HTR-8/SVneo (cell line): Measurements from ENCODE around the gene KIF26B.

ENCODE experiments used
- DNase-seq: peaks from one replicate; pipeline ENCODE4 v3.0.0; 2011; ENCODE audit warnings: low spot score, mixed read lengths; ENCODE audit not compliant: insufficient read length
- FAIRE-seq: peaks from 2 replicates; lab custom pipeline; 2011; peaks lifted over from hg19 to GRCh38; lab: Jason Lieb, UNC

Gene KIF26B

DNA sequence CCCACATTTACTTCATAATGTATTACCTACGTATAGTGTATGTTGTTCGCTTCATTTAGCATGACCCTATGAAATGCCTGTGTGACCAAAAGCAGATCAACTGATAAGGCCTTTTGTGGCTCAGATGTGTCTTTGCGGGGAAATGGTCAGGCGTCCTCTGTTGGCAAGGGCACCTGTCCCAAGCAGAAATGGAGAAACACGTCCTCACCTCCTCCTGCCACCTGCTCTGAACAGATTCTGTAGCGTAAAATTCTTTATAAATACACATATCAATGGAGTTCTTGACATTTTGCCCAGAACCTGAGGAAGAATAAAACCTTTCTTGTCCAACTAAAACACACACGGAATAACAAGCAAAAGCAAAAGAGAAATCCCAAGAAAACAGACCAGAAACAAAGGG, 417.9 kb downstream of the KIF26B start:
- FAIRE-seq: no peak
- no peak for DNase-seq

DNA sequence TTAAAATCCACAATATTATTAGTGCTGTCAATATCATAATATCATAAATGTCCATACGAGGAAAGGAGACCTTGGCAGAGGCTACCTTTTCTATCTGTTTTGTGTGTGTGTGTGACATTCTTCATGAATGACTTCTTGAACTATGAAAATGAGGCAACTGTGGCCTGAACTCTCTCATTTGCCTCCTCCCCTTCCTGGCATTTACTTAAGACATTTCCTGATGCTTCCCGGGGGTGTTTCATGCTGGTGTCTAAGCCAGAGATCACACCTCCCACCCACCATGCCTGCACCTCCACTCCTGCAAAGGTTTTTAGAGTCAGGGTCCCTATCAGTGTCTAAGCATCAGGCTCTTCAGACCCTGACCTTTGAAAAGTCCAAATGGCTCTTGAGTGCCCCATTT, 420.9 kb downstream of the KIF26B start:
- FAIRE-seq (no peak), DNase-seq (no peak)

DNA sequence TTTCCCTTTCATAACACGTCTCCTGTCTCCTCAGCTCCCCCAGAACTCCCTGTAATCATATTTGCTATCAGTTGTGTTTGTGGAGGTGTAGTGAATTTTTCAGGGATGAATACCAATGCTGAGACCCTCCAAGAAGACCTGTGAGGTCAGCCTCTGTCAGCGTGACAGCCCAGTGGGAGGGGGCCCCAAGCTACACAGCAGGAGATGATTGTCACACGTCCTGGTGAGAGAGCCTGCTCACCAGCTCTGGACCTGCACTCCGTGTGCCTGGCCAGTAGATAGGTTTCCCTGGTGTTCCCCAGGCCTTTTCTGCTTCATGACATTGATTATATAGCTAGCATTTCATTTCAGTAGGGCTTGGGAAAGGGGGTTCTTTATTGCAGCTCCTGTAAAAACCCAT, 421.5 kb downstream of the KIF26B start:
- FAIRE-seq (no peak), DNase-seq (no peak)

DNA sequence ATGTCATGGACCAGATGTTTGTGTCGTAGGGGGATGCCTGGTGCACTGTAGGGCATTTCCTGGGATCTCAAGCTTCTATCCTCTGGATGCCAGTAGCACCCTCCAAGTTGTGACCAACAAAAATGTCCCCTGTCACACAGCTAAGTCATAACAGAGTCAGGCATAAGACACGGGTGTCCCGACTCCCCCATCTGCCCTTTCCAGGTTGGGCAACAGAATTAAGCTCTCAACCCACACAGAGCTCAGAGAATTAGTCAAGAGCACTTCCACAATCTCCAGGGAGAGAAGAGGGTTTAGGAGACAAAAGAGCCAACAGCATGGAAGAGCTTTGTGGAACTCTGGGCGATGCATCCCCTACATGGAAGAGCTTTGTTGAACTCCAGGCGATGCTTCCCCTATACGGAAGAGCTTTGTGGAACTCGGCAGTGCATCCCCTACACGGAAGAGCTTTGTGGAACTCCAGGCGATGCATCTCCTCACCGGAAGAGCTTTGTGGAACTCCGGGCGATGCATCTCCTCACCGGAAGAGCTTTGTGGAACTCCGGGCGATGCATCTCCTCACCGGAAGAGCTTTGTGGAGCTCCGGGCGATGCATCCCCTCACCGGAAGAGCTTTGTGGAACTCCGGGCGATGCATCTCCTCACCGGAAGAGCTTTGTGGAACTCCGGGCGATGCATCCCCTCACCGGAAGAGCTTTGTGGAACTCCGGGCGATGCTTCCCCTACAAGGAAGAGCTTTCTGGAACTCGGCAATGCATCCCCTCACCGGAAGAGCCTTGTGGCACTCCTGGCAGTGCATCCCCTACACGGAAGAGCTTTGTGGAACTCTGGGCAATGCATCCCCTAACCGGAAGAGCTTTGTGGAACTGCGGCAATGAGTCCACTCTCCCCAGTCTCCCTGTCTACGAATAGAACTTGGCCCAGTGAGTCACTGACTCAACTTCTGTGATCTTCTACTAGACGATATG, 422.7 kb downstream of the KIF26B start:
- FAIRE-seq: no peak
- no peak for DNase-seq

DNA sequence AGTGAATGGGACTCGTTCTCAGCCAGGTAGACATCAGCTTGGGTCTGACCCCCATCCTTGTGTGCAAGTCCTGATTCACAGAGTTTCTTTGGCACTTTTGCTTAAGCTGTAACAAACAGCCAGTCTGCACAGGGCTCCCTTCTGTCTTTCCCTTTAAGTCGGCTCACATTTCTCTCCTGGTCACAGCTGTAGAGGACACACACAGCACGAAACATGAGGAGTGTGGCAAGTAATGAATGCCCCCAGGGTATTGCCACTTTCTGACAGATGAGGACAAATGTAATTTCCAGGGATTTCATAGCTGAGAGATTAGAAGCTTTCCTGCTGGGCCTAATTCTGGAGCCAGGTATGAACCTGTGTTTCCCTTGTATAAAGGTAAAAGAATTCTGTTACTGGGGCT, 423.5 kb downstream of the KIF26B start:
- DNase-seq: no peak
- FAIRE-seq: no peak

DNA sequence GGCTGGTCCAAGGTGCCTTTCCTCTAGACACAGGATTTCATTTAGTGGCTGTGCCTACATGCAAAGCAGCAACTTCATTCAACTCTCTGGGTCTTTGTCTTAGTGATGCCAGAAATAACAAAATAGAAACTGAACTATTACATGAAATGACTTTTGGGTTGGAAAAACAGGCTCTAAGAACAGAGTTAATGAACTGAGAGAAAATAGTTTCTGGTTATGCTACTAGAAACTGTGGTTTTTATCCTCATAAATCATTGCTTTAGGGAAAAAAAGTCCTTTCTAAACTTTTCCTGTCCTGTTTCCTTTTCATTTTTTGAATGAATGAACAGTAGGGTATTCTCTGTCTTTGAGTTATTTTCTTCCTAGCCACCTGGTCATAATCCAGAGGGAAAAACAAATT, 424.0 kb downstream of the KIF26B start:
- no peak for DNase-seq
- no peak for FAIRE-seq

DNA sequence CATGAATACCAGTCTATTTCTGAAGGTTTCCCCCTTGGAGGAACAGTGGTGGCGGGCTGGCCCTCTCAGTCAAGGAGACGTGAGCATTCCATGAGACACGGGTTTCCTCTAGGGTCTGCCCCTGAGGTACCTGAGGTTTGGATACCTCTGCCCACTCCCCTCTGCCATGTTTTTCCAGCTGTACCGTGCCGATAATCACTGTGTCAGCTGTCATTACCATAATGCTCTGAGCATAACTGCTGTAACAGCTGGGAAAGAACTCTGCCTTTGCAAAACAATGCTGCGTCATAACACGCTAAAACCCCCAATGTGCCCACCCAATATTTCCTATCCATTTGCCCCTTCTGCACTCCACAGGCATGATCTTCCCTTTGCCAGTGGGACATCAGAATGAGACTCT, 425.1 kb downstream of the KIF26B start:
- DNase-seq: no peak
- FAIRE-seq: no peak

DNA sequence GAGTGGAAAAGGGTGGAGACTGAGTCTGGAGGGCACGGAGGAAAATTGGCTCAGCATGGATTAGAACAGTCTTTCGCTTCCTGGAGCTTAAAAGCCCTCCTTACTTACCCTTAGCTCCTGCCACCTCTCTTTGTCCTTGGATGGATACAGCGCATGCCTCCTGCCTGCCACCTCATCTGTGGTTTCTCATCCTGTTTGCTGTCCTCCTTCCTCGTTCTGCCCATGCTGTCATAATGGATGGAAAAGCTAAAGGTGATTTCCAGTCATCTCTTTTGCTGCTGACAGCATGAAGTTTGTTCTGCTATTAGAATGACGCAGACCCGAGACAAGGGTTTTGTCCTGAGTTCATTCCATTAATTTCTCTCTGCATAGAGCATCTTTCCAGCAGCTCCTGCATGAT, 425.9 kb downstream of the KIF26B start:
- FAIRE-seq: no peak
- DNase-seq: no peak

DNA sequence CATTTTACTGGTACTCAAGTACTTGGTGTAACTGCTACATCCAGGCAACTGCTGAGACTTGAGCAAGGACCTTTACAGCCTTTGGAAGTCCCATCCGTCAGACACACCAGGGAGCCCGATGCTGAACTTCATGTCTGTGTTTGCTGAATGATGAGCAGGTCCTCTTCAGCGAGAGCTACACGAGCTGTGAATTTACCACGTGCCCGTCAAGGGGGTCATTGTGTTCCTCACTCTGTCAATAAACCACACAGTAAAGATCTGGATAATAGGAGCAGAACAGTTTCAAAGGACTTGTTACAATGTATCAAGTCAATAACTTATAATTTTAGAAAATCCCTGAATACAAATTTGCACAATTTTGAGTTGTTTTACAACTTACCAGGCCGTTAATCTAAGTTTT, 427.2 kb downstream of the KIF26B start:
- no peak for FAIRE-seq
- no peak for DNase-seq

DNA sequence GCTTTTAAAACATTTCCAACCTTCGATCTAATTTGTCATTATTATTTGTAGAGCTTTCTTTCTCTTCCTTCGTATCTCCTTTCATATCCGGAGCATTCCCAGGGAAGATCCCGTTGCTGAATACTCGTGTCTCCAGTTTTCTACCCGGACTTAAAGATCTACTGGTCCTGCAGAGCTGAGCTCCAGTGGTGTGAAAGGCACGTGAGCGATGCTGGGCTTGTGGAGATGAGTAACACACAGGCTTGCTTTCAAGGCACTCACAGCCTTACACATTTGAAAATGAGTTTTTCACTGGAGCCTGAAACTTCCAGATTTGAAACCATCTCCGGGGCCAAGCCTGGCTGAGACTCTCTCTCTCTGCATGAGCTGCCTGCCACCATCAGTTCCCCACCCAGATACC, 428.3 kb downstream of the KIF26B start:
- FAIRE-seq: no peak

DNA sequence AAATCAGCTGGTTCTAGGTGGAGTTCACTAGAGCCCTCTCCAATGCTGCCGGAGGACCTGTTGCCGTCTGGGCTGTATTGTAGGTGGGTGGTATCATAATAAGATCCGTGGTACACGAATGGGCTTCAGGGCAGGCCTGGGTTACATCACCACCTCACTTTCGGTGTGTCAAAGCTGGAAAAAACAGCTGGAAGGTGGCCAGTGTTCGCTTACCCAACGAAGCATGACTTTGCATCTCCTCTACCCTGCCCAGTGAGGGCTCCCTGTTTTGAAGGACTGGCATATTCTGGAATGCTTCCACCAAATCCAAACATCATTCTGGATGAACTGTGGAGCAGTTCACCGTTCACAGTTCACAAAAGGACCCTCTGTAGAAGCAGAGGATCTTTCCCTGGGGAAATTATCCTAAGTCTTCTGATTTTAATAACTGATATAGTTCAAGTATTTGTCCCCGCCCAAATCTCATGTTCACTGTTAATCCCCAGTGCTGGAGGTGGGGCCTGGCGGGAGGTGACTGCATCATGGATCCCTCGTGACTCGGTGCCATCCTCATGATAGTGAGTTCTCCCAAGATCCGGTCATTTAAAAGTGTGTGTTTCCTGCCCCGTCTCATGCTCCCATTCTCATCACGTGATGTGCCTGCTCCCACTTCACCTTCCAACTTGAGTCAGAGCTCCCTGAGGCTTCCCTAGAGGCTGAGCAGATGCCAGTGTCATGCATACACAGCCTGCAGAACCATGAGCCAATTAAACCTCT, 429.0 kb downstream of the KIF26B start:
- DNase-seq (no peak), FAIRE-seq (peak; percentile 54)

More for the DNA sequence above, 428.3 kb downstream of the KIF26B start:
- DNase-seq: no peak

DNA sequence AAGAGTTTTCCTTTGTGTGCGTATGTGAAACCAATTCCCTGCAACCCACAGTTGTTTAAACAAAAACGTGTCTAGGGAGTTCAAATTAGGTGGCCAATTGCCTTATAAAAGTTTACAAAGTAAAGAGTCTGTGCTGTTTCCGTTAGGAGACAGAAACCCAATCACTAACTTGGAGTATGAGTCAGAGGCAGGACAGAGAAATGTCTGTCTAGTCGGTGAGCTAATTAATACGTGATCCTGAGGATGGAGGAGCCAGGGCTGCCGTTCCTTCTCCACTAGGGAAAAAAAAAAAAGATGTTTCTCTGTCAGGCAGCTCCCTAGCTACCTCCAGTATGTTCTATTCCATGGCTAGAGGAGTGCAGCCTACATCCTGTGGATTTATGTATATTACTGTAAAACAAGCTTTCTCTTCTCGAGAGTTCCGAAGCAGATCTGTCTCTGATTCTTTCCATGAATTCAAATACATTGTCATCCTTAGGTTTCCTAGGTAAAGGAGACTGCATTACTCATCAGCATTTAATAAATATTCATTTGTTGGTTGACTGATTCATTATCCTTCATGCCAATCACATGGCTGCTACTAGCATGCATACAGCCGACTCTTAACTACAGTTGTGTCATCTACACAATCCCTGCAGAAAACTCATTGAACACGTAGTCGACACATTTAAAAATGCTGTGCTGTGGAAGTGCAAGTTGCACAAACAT, 430.6 kb downstream of the KIF26B start:
- FAIRE-seq (no peak), DNase-seq (peak; percentile 26)

DNA sequence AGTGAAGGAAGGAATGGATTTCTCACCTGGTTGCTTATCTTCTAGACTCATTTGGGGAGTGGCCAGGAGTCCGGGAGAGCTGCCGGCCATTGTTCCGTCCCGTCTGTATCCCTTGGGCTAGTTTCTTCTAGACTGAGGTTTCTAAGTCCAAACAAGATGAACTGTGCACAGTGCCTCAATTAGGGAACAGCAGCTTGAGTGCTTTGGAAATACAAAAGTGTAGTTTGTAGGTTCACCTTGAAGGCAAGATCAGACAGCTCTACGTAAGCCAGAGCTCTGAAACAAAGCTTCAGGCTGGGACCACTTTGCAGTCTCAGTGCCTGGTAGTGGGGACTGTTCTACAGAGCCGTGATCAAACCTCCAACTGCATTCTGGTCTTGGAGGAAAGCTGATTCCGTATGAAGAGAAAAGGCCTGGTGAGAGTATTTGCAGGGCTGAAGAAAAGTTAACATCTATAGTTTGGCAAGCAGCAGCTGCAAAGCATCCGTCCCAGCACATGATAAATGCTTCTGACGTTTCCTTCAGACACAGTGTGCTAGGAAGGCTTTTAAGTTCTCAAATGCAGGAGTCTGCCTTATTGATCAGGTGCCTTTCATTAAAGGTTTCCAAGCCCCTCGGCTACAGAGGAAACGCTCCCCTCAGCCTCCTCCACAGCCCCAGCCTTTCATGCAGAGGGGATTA, 432.8 kb downstream of the KIF26B start:
- no peak for FAIRE-seq
- DNase-seq: no peak

DNA sequence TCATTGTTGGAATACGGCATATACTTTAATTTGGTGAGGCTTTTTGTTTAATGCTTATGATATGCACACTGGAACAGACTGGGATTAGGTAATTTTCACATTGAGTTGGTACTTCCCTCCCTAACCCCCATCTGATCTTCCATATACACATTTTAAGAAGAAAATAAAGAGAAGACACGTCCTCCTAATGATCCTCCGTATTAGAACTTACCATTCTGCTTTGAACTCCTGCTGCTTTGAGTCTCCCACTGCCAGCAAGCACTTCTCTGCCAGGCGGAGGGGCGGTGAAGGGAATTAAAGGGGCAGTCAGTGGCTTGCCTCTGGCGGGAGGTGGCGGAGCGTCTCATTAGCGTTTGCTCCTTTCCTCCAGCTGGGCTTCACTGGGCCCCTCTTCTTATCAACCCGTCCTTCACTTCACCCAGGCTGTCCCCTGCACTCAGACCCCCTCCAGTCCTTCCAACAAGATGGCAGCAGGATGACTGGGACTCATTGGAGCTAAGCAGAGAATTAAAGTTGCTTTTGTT, 433.4 kb downstream of the KIF26B start:
- DNase-seq (no peak), FAIRE-seq (no peak)

DNA sequence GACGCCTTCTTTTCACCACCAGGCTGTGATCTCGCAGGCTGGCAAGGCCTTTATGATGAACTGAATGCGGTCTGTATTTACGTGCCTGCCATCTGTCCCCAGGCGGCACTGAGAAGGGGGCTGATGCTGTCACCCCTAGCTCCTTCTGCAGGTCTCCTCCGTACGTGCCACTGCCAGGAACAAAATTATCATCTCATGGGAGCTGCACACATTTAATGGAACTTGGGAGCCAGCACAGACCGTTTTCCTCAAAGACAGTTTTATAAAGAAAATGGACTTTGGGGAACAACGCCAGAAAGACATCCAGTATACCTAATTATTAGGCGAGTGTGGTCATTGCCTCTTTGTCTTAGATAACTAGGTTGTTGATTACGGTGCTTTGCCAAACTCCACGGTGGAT, 434.5 kb downstream of the KIF26B start:
- FAIRE-seq (no peak), DNase-seq (no peak)

DNA sequence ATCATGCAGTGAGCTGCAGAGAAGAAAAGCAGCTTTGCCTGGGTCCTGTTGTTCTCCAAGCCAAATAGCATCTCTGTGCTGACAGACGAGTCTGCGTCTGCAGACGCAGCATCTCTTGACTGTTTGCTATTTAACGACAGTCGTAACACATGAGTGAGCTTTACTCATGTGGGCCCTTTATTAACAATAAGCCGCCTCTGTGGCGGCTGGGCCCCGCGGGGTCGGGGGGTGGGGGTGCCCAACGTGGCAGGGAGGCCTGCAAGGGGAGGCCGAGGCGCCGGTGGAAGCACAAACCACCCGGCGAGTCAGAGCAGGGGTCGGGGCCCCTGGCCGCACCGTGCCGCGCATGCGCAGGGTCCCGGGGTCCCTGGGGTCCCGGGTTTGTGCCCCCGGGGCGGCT, 435.1 kb downstream of the KIF26B start:
- no peak for FAIRE-seq
- no peak for DNase-seq

DNA sequence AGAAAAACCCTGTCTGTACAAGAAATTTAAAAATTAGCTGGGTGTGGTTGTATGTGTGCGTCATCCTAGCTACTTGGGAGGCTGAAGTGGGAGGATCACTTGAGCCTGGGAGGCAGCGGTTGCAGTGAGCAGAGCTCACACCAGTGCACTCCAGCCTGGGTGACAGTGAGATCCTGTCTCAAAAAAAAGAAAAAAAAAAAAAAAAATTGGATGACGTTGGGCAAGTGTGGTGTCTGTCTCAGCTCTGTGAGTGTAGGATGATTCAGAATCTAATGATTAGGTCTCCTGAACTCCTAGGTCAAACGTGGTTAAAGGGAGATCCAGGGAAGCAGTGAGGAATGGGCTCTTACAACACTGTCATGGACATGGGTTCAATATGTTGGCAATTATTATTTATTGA, 435.9 kb downstream of the KIF26B start:
- FAIRE-seq: no peak
- DNase-seq: no peak

DNA sequence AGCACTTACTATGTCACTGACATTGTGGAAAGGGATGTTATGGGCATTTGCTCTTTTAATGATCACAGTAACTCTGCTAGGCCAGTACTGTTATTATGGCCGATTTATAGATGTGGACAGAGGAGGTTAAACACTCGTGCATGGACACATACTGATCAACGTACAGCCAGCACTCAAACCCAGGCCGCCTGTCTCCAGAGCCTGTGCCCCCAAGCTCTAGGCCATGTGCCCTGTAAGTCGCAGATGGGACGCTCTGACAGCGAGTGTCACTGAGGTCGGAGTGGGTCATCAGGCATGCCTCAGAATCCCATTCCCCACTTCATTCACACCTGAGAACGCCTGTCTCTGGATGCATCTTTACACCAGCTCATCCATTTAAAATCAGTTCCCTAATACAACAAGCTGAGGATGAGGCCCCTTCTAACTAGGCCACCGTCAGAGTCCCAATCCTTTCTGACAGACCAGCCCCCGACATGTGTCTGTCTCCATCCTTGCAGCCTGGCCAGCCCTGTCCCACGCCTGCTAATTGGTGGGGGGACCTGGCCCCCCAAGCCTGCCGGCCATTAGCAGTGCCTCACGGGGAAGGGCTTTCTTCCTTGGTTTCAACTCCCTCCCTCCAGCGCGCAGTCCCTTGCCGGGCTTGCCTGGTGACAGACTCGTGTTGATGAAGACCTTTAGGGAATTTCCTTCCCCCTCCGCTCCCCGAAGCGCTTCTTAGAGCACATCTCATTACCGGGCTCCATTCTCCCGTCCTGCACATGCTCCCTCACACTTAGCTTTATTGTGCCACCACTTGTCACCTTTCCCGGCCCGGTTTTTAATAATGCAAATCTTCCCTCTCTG, 436.8 kb downstream of the KIF26B start:
- DNase-seq: no peak
- no peak for FAIRE-seq

DNA sequence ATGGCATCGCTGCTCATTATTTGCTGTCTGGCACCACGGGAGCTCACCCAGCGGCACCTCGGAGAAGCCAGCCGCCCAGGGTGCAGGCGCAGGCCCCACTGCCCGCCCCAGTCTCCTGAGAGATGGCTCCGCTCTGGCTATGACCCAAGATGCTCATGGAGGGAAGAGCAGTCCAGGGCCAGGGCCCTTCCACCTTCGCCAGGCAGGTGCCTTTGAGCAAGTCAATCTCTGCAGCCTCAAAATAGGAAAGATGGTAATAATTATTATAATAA, 437.3 kb downstream of the KIF26B start:
- FAIRE-seq (no peak), DNase-seq (no peak)
